Liver (tissue), 3 donors: Measurements from ENCODE around the gene GPM6B.

Source experiments
- EGR1 ChIP-seq, 2 donors: IDR thresholded peaks; 2 replicates each; pipeline ENCODE4 v1.6.1; 2016 to 2018; ENCODE audit warnings: antibody characterized with exemption in 2 of 2, low read depth in 2 of 2
- JUND ChIP-seq, 2 donors: IDR thresholded peaks; 2 replicates each; pipeline ENCODE4 v1.6.1; 2016; ENCODE audit warnings: antibody characterized with exemption in 2 of 2
- RAD21 ChIP-seq, 2 donors: IDR thresholded peaks; 2 replicates each; pipeline ENCODE4 v1.6.1; 2016; ENCODE audit warnings: antibody characterized with exemption in 2 of 2, mild to moderate bottlenecking in 2 of 2
- SP1 ChIP-seq: IDR thresholded peaks from 2 replicates; pipeline ENCODE4 v1.6.1; 2018; ENCODE audit warnings: antibody characterized with exemption, mild to moderate bottlenecking
- YY1 ChIP-seq: IDR thresholded peaks from 2 replicates; pipeline ENCODE4 v1.6.1; 2016; ENCODE audit warnings: antibody characterized with exemption, mild to moderate bottlenecking
- TF ChIP-seq, protein P1 (sequence below): fragments of 150-350 bp; IDR thresholded peaks from 2 replicates; pipeline ENCODE4 v1.5.1; 2017; ENCODE audit warnings: improper control_type of control experiment, low read depth, low read length; ENCODE audit not compliant: missing input control
- TF ChIP-seq, protein P2 (sequence below): IDR thresholded peaks from 2 replicates; pipeline ENCODE4 v1.6.1; 2016; ENCODE audit warnings: antibody characterized with exemption, mild to moderate bottlenecking
- TF ChIP-seq, protein P3 (sequence below): IDR thresholded peaks from 2 replicates; pipeline ENCODE4 v1.6.1; 2016; ENCODE audit warnings: antibody characterized with exemption
- donor health status: healthy.
- donor health status: healthy.

GRCh38 chrX:13763489-13763888, 53.4 kb downstream of the GPM6B start:
- TF ChIP-seq, protein P1, sequence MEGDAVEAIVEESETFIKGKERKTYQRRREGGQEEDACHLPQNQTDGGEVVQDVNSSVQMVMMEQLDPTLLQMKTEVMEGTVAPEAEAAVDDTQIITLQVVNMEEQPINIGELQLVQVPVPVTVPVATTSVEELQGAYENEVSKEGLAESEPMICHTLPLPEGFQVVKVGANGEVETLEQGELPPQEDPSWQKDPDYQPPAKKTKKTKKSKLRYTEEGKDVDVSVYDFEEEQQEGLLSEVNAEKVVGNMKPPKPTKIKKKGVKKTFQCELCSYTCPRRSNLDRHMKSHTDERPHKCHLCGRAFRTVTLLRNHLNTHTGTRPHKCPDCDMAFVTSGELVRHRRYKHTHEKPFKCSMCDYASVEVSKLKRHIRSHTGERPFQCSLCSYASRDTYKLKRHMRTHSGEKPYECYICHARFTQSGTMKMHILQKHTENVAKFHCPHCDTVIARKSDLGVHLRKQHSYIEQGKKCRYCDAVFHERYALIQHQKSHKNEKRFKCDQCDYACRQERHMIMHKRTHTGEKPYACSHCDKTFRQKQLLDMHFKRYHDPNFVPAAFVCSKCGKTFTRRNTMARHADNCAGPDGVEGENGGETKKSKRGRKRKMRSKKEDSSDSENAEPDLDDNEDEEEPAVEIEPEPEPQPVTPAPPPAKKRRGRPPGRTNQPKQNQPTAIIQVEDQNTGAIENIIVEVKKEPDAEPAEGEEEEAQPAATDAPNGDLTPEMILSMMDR = no peak
- TF ChIP-seq EGR1 (IDR thresholded peaks at IDR 0.05; ENCODE audit: low read depth in 2 of 2) (no peak), SP1 (no peak), YY1 (no peak), RAD21 (IDR thresholded peaks at IDR 0.05) (no peak), JUND (IDR thresholded peaks at IDR 0.05) (no peak)
- TF ChIP-seq, protein P2, sequence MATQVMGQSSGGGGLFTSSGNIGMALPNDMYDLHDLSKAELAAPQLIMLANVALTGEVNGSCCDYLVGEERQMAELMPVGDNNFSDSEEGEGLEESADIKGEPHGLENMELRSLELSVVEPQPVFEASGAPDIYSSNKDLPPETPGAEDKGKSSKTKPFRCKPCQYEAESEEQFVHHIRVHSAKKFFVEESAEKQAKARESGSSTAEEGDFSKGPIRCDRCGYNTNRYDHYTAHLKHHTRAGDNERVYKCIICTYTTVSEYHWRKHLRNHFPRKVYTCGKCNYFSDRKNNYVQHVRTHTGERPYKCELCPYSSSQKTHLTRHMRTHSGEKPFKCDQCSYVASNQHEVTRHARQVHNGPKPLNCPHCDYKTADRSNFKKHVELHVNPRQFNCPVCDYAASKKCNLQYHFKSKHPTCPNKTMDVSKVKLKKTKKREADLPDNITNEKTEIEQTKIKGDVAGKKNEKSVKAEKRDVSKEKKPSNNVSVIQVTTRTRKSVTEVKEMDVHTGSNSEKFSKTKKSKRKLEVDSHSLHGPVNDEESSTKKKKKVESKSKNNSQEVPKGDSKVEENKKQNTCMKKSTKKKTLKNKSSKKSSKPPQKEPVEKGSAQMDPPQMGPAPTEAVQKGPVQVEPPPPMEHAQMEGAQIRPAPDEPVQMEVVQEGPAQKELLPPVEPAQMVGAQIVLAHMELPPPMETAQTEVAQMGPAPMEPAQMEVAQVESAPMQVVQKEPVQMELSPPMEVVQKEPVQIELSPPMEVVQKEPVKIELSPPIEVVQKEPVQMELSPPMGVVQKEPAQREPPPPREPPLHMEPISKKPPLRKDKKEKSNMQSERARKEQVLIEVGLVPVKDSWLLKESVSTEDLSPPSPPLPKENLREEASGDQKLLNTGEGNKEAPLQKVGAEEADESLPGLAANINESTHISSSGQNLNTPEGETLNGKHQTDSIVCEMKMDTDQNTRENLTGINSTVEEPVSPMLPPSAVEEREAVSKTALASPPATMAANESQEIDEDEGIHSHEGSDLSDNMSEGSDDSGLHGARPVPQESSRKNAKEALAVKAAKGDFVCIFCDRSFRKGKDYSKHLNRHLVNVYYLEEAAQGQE = no peak
- TF ChIP-seq, protein P3, sequence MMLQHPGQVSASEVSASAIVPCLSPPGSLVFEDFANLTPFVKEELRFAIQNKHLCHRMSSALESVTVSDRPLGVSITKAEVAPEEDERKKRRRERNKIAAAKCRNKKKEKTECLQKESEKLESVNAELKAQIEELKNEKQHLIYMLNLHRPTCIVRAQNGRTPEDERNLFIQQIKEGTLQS = no peak
